ENCODE measurements around the gene CDK18.

The CDK18 gene

DNA sequence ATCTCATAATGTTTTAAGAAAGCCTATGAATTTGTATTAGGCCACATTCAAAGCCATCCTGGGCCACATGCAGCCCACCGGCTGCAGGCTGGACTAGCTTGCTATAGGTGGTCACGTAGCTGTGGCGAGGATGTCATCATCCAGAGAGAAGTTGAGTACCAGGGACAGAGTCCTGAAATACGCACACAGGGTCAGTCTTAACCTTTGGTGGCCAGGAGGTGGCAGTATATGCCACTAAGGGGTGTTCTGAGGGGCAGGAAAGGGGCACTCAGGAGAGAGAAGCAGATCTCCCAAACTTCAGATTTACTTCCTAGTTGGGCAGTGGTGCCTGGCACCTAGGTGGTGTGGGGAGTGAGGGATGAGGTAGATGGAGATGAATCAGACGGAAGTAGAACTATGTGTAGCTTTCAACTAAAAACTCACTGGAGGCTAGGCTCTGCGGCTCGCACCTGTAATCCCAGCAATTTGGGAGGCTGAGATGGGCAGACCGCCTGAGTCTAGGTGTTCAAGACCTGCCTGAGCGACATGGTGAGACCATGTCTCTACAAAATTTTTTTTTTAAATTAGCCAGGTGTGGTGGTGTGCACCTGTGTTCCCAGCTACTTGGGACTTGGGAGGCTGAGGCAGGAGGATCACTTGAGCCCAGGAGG lies 16.3 kb upstream of the CDK18 start:
- TF ChIP-seq, protein P1, sequence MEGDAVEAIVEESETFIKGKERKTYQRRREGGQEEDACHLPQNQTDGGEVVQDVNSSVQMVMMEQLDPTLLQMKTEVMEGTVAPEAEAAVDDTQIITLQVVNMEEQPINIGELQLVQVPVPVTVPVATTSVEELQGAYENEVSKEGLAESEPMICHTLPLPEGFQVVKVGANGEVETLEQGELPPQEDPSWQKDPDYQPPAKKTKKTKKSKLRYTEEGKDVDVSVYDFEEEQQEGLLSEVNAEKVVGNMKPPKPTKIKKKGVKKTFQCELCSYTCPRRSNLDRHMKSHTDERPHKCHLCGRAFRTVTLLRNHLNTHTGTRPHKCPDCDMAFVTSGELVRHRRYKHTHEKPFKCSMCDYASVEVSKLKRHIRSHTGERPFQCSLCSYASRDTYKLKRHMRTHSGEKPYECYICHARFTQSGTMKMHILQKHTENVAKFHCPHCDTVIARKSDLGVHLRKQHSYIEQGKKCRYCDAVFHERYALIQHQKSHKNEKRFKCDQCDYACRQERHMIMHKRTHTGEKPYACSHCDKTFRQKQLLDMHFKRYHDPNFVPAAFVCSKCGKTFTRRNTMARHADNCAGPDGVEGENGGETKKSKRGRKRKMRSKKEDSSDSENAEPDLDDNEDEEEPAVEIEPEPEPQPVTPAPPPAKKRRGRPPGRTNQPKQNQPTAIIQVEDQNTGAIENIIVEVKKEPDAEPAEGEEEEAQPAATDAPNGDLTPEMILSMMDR (IDR thresholded peaks at IDR 0.05; ENCODE audit: borderline replicate concordance, insufficient read depth, low read depth, low read length): peak; percentile 74; the same call in 1 of the 2 replicates
- no peak overlapping the region for H3K4me3 ChIP-seq (ENCODE audit: low read depth, low read length)

DNA sequence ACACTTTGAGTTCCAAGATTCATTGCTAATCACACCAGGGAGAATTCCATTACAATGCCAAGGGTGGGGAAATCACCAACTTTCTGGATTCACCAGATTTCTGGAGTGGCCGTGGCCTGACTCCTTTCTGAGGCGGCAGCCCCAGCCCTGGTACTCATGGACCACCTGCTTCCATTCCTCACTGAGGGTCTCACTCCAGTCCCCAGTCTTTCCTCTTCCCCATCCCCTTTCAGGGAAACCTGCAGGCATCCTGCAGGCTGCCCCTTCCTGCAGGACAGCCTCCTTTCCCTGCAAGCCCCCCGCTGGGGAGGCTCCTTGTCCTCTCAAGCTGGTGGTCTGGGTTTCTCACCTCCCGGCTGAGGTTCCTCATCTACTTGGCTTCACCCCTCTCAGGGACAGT lies 12.7 kb upstream of the CDK18 start:
- no peak overlapping the region for H3K4me3 ChIP-seq (ENCODE audit: low read depth, low read length)
- TF ChIP-seq, protein P1 (IDR thresholded peaks at IDR 0.05; ENCODE audit: borderline replicate concordance, insufficient read depth, low read depth, low read length): no peak

DNA sequence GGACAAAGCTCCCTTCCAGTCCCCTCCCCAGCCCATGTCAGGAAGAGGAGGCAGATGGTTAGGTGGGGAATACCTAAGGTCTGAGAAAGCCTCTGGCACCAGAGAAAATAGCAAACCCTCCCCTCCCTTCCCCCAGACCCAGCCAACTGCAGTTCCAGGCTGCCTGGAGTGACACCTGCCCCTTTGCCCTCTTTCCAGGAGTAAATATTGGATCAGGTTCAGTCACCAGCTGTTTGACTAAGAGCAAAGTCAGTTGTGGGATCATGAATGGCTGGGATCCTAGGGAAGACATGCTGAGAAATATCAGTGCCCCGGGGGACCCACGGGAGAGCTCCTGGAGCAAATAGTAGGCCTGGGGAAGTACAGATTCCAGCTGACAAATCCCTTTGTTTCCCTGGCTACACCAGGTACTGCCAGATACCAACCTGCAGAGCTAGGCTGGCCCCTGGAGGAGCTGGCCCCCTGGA lies 12.2 kb upstream of the CDK18 start:
- H3K4me3 ChIP-seq (ENCODE audit: low read depth, low read length): no peak overlapping the region
- TF ChIP-seq, protein P1 (IDR thresholded peaks at IDR 0.05; ENCODE audit: borderline replicate concordance, insufficient read depth, low read depth, low read length): no peak

DNA sequence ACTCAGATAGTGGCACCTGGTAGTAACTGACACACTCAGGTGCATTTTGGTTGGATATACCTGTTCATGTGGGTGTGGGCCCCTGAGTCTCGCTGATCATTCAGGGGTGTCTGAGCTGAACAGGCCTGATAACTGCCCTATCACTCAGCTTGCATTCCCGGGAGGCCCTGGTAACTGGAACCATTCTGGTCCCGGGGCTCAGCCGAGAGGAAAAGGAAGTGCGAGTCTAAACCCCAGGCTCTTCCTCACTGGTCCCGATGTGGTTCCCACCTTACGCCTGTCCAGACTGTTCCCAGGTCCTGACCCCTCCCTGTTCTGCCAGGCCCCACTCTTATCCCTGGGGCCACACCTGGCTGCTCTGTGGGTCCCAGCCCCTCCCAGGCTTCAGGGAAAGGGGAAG lies 11.7 kb upstream of the CDK18 start:
- H3K4me3 ChIP-seq (ENCODE audit: low read depth, low read length): no peak overlapping the region
- TF ChIP-seq, protein P1 (IDR thresholded peaks at IDR 0.05; ENCODE audit: borderline replicate concordance, insufficient read depth, low read depth, low read length): no peak

DNA sequence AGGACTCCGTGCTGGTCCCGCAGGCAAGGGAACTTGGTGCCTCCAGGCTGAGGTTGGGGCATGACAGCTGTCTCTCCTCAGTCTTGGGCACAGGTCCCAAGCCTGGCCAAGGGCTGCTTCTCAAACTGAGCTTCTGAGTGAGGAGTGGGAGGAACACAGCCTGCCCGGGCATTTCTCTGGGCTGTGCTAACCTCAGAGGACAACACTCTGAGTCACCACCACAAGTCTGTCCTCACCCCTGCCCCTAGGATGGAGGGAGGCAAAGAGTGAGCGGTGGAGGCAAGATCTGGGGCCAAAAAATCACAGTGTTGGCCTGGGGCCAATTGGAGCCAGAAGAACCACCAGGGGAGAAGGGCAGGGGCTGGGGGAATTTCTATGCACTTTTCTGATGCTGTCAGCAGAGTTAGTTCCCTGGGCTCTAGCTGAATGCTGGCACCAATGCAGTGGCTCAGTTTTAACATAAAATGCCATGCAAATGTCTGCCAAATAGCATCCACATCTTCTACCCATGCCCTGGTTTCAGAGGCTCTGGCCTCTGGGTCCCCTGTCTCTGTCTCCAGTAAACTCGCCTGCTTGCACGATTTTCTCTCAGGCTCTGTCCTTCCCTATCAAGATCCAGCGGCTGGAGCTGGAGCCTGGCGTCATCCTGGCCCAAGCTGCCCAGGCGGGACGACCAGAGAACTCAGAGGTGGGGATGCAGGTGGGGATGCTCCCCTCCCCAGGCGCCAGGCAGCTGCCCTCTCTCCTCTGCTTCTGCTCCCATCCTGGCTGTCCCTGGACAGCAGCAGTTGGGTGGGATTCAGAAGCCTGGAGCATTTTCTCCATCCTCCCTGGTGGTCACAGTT lies 11.0 kb upstream of the CDK18 start:
- H3K4me3 ChIP-seq (ENCODE audit: low read depth, low read length): no peak overlapping the region
- TF ChIP-seq, protein P1 (IDR thresholded peaks at IDR 0.05; ENCODE audit: borderline replicate concordance, insufficient read depth, low read depth, low read length): no peak

DNA sequence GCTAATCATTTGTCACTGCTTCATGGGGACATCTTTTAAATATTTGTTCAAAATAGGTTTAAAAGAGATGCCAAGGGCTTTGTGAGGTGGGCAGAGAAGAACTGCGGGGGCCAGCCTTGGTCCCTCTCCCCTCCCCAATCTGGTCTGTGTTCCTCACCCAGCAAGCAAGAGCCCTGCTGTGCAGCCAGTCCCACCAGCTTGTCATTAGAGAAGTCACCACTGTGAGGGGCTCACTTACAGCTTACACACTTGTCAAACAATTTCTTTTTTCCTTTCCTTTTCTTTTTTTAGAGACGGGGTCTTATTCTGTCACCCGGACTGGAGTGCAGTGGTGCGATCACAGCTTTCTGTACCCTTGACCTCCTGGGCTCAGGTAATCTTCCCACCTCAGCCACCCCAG lies 10.4 kb upstream of the CDK18 start:
- no peak overlapping the region for H3K4me3 ChIP-seq (ENCODE audit: low read depth, low read length)
- TF ChIP-seq, protein P1 (IDR thresholded peaks at IDR 0.05; ENCODE audit: borderline replicate concordance, insufficient read depth, low read depth, low read length): no peak
